BLaER1 treated with 17β-estradiol and CSF1 and Interleukin-3, amounts not matched to agents 10 nM and 100 nM (cell line): ENCODE measurements around the gene TSC22D2.
"Not testable (repeated sequence)": the region's sequence is repeated elsewhere in the genome, so short reads cannot be mapped to it uniquely, and the experiment has no call there.

ENCODE experiments used
- H3K27ac ChIP-seq, 11 experiments: shearing (Covaris generic); formaldehyde crosslinking; 2 replicates each; pipeline ENCODE4 v1.8.1; 2022
- H3K27me3 ChIP-seq, 11 experiments: shearing (Covaris generic); formaldehyde crosslinking; 2 replicates each; pipeline ENCODE4 v1.8.1; 2022
- H3K36me3 ChIP-seq, 11 experiments: shearing (Covaris generic); formaldehyde crosslinking; 2 replicates each; pipeline ENCODE4 v1.8.1; 2022
- H3K4me1 ChIP-seq, 10 experiments: shearing (Covaris generic); formaldehyde crosslinking; 2 replicates each; pipeline ENCODE4 v1.8.1; 2022
- H3K4me2 ChIP-seq, 11 experiments: shearing (Covaris generic); formaldehyde crosslinking; 2 replicates each; pipeline ENCODE4 v1.8.1; 2022
- H3K4me3 ChIP-seq, 10 experiments: shearing (Covaris generic); formaldehyde crosslinking; 2 replicates each; pipeline ENCODE4 v1.8.1; 2022
- H3K9ac ChIP-seq, 11 experiments: shearing (Covaris generic); formaldehyde crosslinking; 2 replicates each; pipeline ENCODE4 v1.8.1; 2022
- H3K9me3 ChIP-seq, 11 experiments: shearing (Covaris generic); formaldehyde crosslinking; replicated peaks in 1 of 11; 2 replicates each; pipeline ENCODE4 v1.8.1; 2022
- H4K20me1 ChIP-seq, 11 experiments: shearing (Covaris generic); formaldehyde crosslinking; 2 replicates each; pipeline ENCODE4 v1.8.1; 2022
- Cebpa-rat ChIP-seq, 11 experiments: shearing (Covaris generic); IDR thresholded peaks; 2 replicates each; pipeline ENCODE4 v1.8.1; 2022

The TSC22D2 gene

DNA sequence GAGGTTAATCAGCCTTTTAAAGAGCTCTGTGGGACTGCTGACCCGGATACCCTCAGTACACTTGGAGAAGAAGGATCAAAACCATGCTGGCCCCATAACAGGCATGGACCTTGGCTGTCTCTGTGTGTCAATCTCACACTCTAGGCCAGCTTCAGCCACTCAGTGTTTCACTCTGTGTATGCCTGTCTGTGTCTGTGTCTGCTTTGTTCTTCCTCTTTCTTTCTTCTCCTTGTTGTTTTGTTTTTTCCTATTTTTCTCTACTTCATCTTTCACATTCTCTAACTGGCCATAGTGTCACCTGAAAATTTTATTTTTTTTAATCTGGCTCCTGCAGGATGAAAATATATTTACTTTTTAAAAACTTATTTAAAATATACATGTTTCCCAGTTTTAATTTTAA is 87.1 kb downstream of the TSC22D2 start:
- Histone ChIP-seq H3K4me3 (no peak overlapping the region), H3K9ac (no peak overlapping the region), H3K4me1 (peaks cover 0 to 16% (median 2%) of the 10 kb centered on the region in 10 experiments; a peak in 6 of 20 replicates), H3K27ac (peak overlapping the region in 3 of 11 experiments; percentile 10 to 45 (median 19); a peak in 2 of 22 replicates), H3K4me2 (peak overlapping the region in 3 of 11 experiments; percentile 26 to 51 (median 32); a peak in 5 of 22 replicates), H4K20me1 (no peaks in the 10 kb centered on the region), H3K9me3 (peaks cover 3 to 7% (median 6%) of the 10 kb centered on the region in 11 experiments; a peak in 20 of 22 replicates), H3K27me3 (no peaks in the 10 kb centered on the region), H3K36me3 (no peaks in the 10 kb centered on the region)
- no peak for TF ChIP-seq Cebpa-rat (IDR thresholded peaks at IDR 0.05)

DNA sequence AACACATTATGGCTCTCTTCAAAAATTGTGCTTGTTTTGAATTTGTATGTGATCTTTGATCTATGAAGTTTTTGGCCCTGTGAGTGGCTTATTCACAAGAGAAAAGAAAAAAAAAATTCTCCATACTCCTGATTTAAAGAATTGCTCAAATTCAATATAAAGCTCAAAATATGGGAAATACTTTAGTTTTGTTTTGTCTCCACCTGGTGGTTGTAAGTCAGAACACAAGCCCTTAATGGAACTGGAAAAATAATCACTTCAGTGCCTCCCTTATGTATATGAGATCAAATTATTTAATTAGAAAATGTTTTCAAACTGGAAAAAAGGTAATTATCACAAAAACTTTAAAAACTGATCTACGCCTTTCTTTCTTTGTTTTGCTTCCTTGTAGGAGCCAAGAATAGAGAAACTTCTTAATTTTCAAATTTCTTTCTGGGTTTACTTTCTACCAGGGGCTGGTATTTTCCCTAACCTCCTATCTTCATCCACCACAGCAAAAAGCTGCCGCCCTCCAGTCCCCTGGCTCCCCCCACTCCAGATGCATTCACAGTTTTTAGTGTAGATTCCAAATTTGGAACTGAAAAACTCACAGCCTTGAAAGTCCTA is 87.6 kb downstream of the TSC22D2 start:
- no peak for TF ChIP-seq Cebpa-rat (IDR thresholded peaks at IDR 0.05)
- peak overlapping the region in 2 of 11 experiments; percentile 26 to 51; a peak in 2 of 22 replicates for H3K4me2 ChIP-seq
- H4K20me1 ChIP-seq, result no peaks in the 10 kb centered on the region
- H3K9me3 ChIP-seq, result peaks cover 8 to 12% (median 11%) of the 10 kb centered on the region in 11 experiments
- H3K36me3 ChIP-seq, result peaks cover 0 to under 1% (median 0%) of the 10 kb centered on the region in 11 experiments; a peak in 1 of 22 replicates
- no peaks in the 10 kb centered on the region for H3K27me3 ChIP-seq
- no peak overlapping the region for H3K4me3 ChIP-seq
- H3K4me1 ChIP-seq, result peaks cover 0 to 16% (median 2%) of the 10 kb centered on the region in 10 experiments; a peak in 6 of 20 replicates
- H3K9ac ChIP-seq, result no peak overlapping the region
- no peak overlapping the region for H3K27ac ChIP-seq

DNA sequence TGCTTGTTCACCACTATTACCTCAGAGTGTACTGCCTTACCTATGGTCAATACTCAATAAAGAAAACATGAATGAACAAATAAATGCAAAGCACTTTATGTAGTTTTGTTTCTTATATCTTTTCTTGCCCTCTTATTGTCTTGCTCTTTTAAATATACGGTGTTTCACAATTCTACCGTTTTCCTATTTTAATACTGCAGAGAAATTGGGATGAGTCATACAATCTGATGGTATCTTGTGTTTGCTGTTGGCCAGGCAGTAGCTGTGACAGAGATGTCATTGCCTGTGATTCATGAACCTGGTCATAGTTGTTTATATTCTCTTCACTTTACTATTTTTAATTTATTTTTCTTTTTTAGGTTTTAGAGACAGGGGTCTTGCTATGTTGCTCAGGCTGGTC is 89.9 kb downstream of the TSC22D2 start:
- H3K4me3 ChIP-seq, result no peak overlapping the region
- H3K27me3 ChIP-seq, result no peaks in the 10 kb centered on the region
- no peak overlapping the region for H3K9ac ChIP-seq
- H3K27ac ChIP-seq, result no peak overlapping the region
- peaks cover 18 to 28% (median 26%) of the 10 kb centered on the region in 11 experiments for H3K9me3 ChIP-seq
- no peak for TF ChIP-seq Cebpa-rat (IDR thresholded peaks at IDR 0.05)
- H3K36me3 ChIP-seq, result peaks cover 0 to 9% (median 0%) of the 10 kb centered on the region in 11 experiments; a peak in 1 of 22 replicates
- H3K4me2 ChIP-seq, result no peak overlapping the region
- no peaks in the 10 kb centered on the region for H4K20me1 ChIP-seq
- H3K4me1 ChIP-seq, result peaks cover 0 to 16% (median 2%) of the 10 kb centered on the region in 10 experiments; a peak in 6 of 20 replicates

DNA sequence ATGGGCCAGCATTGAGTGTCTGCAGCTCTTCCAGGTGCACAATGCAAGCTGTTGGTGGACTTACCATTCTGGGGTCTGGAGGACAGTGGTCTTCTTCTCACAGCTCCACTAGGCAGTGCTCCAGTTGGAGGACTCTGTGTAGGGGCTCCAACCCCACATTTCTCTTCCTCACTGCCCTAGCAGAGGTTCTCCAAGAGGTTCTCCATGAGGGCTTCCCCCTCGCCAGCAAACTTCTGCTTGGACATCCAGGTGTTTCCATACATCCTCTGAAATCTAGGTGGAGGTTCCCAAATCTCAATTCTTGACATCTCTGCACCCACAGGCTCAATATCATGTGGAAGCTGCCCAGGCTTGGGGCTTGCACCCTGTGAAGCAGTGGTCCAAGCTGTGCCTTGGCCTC is 92.9 kb downstream of the TSC22D2 start:
- H3K36me3 ChIP-seq, result not testable (repeated sequence)

DNA sequence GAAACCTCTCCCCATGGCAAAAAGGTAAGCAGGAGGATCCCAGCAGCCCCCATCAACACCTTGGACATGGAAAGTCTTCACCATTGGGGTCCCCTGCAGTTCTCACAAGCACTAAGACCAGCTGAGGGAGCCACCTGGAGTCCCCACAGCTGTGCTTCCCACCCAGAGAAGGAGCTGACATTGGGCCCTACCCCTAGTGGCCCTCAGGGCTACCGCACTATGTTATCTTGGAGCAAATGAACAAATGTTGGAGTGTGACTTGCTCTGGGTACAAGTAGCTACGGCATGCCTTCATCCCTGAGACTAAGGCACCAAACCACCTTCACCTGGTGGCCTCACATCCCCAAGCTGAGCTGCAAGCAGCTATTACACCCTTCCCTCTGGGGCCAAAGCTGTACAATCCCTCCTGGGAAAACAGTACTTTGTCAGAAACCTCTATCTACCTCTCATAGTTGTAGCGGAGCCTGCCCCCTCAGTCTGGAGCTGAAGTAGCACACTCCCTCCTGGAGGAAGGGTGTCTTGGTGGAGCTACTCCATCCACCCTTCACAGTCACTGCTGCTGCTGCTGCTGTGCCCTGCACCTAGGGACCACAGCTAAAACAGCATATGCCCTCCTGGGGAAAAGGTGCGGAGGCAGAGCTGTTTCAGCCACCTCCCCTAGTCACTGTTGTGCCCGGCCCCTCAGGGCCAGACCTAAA is 95.5 kb downstream of the TSC22D2 start:
- Histone ChIP-seq H3K9me3 (peaks cover 24 to 36% (median 31%) of the 10 kb centered on the region in 11 experiments), H3K27me3 (no peaks in the 10 kb centered on the region), H3K4me3 (no peak overlapping the region), H4K20me1 (no peaks in the 10 kb centered on the region), H3K36me3 (peaks cover 0 to 9% (median 0%) of the 10 kb centered on the region in 11 experiments; a peak in 1 of 22 replicates), H3K27ac (no peak overlapping the region), H3K9ac (no peak overlapping the region), H3K4me2 (no peak overlapping the region), H3K4me1 (no peaks in the 10 kb centered on the region)
- no peak for TF ChIP-seq Cebpa-rat (IDR thresholded peaks at IDR 0.05)

More for the DNA sequence above, 92.9 kb downstream of the TSC22D2 start:
- not testable (repeated sequence) for H3K27me3 ChIP-seq, H4K20me1 ChIP-seq, H3K4me2 ChIP-seq, H3K9ac ChIP-seq, H3K4me1 ChIP-seq, H3K27ac ChIP-seq
- 0 out of 20 replicates have a peak overlapping the region, but pooled peaks of 1 of the 10 experiments have one; percentile 11 for H3K4me3 ChIP-seq
- peaks cover 18 to 28% (median 26%) of the 10 kb centered on the region in 11 experiments for H3K9me3 ChIP-seq

DNA sequence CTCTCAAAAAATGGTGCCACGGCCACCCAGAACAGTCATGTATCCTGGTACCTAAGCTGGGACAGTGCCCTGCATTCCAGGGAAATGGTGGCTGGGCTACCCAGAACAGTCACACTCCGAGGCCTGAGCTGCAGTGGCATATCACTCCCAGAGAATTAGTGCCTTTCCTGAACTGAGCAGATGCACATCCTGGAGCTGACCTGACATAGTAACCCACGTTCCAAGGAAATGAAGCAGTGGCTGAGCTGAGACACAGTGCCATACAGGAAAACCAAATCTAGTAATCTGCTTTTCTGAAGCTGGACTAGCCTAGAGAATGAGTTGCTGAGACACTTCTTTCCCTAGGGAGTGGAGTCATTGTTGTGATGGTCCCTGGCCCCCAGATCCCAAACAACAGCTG is 96.4 kb downstream of the TSC22D2 start:
- Histone ChIP-seq H3K4me1 (no peaks in the 10 kb centered on the region), H3K4me3 (no peak overlapping the region), H3K36me3 (peaks cover 0 to 9% (median 0%) of the 10 kb centered on the region in 11 experiments; a peak in 1 of 22 replicates), H4K20me1 (no peaks in the 10 kb centered on the region), H3K27ac (no peak overlapping the region), H3K27me3 (no peaks in the 10 kb centered on the region), H3K9ac (no peak overlapping the region), H3K9me3 (peaks cover 24 to 35% (median 31%) of the 10 kb centered on the region in 11 experiments), H3K4me2 (no peak overlapping the region)
- TF ChIP-seq Cebpa-rat (IDR thresholded peaks at IDR 0.05), result no peak

DNA sequence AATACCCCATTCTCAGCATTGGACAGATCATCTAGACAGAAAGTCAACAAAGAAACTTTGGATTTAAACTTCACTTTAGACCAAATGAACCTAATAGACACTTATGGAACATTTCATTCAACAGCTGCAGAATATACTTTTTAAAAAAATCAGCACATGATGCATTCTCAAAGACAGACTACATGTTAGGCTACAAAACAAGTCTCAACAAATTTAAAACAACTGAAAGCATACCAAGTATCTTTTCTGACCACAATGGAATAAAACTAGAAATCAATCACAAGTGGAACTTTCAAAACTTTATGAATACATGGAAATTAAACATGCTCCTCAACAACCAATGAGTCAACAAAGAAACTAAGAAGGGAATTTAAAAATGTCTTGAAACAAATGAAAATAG is 100.3 kb downstream of the TSC22D2 start:
- no peak for TF ChIP-seq Cebpa-rat (IDR thresholded peaks at IDR 0.05)
- Histone ChIP-seq H3K9me3 (peaks cover 0 to 15% (median 6%) of the 10 kb centered on the region in 11 experiments; a peak in 9 of 22 replicates), H3K27ac (no peak overlapping the region), H3K9ac (no peak overlapping the region), H4K20me1 (no peaks in the 10 kb centered on the region), H3K4me2 (no peak overlapping the region), H3K27me3 (no peaks in the 10 kb centered on the region), H3K4me1 (peaks cover 0 to 10% (median 0%) of the 10 kb centered on the region in 10 experiments; a peak in 4 of 20 replicates), H3K36me3 (no peaks in the 10 kb centered on the region), H3K4me3 (no peak overlapping the region)

DNA sequence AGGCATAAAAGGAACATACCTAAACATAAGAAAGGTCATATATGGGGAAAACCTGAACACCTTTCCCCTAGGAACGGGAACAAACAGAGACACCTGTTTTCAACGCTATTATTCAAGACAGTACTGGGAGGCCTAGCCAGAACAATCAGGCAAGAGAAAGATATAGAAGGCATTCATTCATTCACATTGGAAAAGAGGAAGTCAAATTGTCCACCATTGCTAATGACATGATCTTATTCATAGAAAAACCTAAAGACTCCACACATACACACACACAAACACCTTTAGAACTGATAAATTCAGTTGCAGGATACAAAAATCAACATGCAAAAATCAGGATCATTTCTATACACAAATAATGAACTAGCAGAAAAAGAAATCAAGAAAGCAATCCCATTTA is 101.7 kb downstream of the TSC22D2 start:
- no peak for TF ChIP-seq Cebpa-rat (IDR thresholded peaks at IDR 0.05)
- Histone ChIP-seq H3K4me3 (no peak overlapping the region), H3K9ac (no peak overlapping the region), H3K4me2 (no peak overlapping the region), H3K4me1 (peaks cover 0 to 10% (median 0%) of the 10 kb centered on the region in 10 experiments; a peak in 4 of 20 replicates), H3K27me3 (no peaks in the 10 kb centered on the region), H4K20me1 (no peaks in the 10 kb centered on the region), H3K9me3 (peaks cover 0 to 15% (median 6%) of the 10 kb centered on the region in 11 experiments; a peak in 9 of 22 replicates), H3K36me3 (no peaks in the 10 kb centered on the region), H3K27ac (no peak overlapping the region)

DNA sequence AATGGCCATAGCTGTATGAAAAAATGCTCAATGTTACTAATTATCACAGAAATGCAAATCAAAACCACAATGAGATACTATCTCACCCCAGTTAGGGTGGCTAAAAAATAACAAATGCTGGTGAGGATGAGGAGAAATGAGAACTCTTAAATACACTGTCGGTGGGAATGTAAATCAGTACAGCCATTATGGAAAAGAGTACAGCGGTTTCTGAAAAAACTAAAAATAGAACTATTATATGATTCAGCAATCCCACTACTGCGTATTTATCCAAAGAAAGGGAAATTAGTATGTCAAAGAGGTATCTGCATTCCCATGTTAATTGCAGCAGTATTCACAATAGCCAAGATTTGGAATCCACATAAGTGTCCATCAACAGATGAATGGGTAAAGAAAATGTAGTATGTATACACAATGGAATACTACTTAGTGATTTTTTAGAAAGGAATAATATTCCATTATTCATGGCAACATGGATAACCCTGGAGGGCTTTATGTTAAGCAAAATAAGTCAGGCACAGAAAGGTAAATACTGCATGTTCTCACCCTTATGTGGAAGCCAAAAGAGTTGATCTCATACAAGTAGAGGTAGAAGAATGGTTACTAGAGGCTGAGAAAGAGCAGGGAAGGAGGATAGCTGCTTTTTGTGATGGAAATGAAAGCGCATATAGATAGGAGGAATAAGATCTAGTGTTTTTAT is 103.2 kb downstream of the TSC22D2 start:
- Histone ChIP-seq H3K9ac (no peak overlapping the region), H4K20me1 (no peaks in the 10 kb centered on the region), H3K9me3 (peaks cover 0 to 15% (median 6%) of the 10 kb centered on the region in 11 experiments; a peak in 12 of 22 replicates), H3K4me3 (no peak overlapping the region), H3K36me3 (no peaks in the 10 kb centered on the region), H3K27me3 (no peaks in the 10 kb centered on the region), H3K27ac (no peak overlapping the region), H3K4me2 (peak overlapping the region in 2 of 11 experiments; percentile 37 to 44; a peak in 3 of 22 replicates), H3K4me1 (peaks cover 0 to 13% (median 0%) of the 10 kb centered on the region in 10 experiments; a peak in 4 of 20 replicates)
- no peak for TF ChIP-seq Cebpa-rat (IDR thresholded peaks at IDR 0.05)
